Astrocyte (in vitro differentiated cells and primary cell): ENCODE results near the gene NCEH1.

Experiments
- EZH2 ChIP-seq: IDR thresholded peaks from 2 replicates; pipeline ENCODE4 v1.6.1; 2012; ENCODE audit warnings: mild to moderate bottlenecking, low read length, inconsistent platforms; ENCODE audit not compliant: insufficient read depth
- TF ChIP-seq, protein P1 (sequence below): IDR thresholded peaks from 2 replicates; pipeline ENCODE4 v1.5.1; 2011; ENCODE audit warnings: low read depth, mild to moderate bottlenecking, inconsistent platforms, low read length, moderate library complexity; ENCODE audit not compliant: insufficient read depth

GRCh38 chr3:172649987-172650386 is 60.9 kb downstream of the NCEH1 start:
- TF ChIP-seq, protein P1, sequence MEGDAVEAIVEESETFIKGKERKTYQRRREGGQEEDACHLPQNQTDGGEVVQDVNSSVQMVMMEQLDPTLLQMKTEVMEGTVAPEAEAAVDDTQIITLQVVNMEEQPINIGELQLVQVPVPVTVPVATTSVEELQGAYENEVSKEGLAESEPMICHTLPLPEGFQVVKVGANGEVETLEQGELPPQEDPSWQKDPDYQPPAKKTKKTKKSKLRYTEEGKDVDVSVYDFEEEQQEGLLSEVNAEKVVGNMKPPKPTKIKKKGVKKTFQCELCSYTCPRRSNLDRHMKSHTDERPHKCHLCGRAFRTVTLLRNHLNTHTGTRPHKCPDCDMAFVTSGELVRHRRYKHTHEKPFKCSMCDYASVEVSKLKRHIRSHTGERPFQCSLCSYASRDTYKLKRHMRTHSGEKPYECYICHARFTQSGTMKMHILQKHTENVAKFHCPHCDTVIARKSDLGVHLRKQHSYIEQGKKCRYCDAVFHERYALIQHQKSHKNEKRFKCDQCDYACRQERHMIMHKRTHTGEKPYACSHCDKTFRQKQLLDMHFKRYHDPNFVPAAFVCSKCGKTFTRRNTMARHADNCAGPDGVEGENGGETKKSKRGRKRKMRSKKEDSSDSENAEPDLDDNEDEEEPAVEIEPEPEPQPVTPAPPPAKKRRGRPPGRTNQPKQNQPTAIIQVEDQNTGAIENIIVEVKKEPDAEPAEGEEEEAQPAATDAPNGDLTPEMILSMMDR: no peak
- no peak for TF ChIP-seq EZH2
